Liver (tissue), 9 donors: ENCODE results near the gene RAD51B. TPM values are rescaled to one million over a fixed set of nuclear protein-coding genes. Genes with fewer than 3 reads are reported as not detected.

ENCODE experiments used
- DNase-seq: peaks from one replicate; pipeline ENCODE4 v3.0.0-alpha.2; 2017; ENCODE audit warnings: low spot score
- H3K27ac ChIP-seq, 2 donors: one replicate each; pipeline ENCODE4 v1.7.0; 2013; ENCODE audit warnings: inconsistent platforms in 2 of 2, low read length in 2 of 2, control low read depth in 1 of 2, low read depth in 1 of 2, mild to moderate bottlenecking in 1 of 2
- H3K27me3 ChIP-seq, 4 donors: one replicate each; pipeline versions ENCODE4 v1.6.1 to v1.7.0; 2013; ENCODE audit warnings: low read length in 3 of 4, inconsistent platforms in 1 of 4, mild to moderate bottlenecking in 1 of 4, moderate library complexity in 1 of 4; ENCODE audit not compliant: control insufficient read depth in 4 of 4, insufficient read depth in 4 of 4
- H3K36me3 ChIP-seq, 4 donors: one replicate each; pipeline versions ENCODE4 v1.6.1 to v1.7.0; 2013; ENCODE audit warnings: low read length in 3 of 4, mild to moderate bottlenecking in 3 of 4, low read depth in 1 of 4, moderate library complexity in 1 of 4; ENCODE audit not compliant: control insufficient read depth in 4 of 4, insufficient read depth in 3 of 4
- H3K4me1 ChIP-seq, 4 donors: one replicate each; pipeline versions ENCODE4 v1.6.1 to v1.7.0; 2013; ENCODE audit warnings: low read length in 3 of 4, mild to moderate bottlenecking in 3 of 4, moderate library complexity in 1 of 4; ENCODE audit not compliant: control insufficient read depth in 4 of 4, insufficient read depth in 4 of 4
- H3K4me3 ChIP-seq, 3 donors: one replicate each; pipeline versions ENCODE4 v1.6.1 to v1.7.0; 2013; ENCODE audit warnings: low read length in 3 of 3, control low read depth in 1 of 3, low read depth in 1 of 3, mild to moderate bottlenecking in 1 of 3
- H3K9ac ChIP-seq, 2 donors: one replicate each; pipeline ENCODE4 v1.7.0; 2013; ENCODE audit warnings: low read length in 2 of 2, mild to moderate bottlenecking in 2 of 2, moderate library complexity in 2 of 2, control low read depth in 1 of 2, low read depth in 1 of 2
- H3K9me3 ChIP-seq, 4 donors: one replicate each; pipeline versions ENCODE4 v1.6.1 to v1.7.0; 2013; ENCODE audit warnings: low read length in 3 of 4; ENCODE audit not compliant: control insufficient read depth in 4 of 4
- ATF3 ChIP-seq: IDR thresholded peaks from 2 replicates; pipeline ENCODE4 v1.6.1; 2016; ENCODE audit warnings: antibody characterized with exemption
- FOXA1 ChIP-seq: IDR thresholded peaks from 2 replicates; pipeline ENCODE4 v1.6.1; 2016; ENCODE audit warnings: antibody characterized with exemption
- FOXA2 ChIP-seq: IDR thresholded peaks from 2 replicates; pipeline ENCODE4 v1.6.1; 2016; ENCODE audit warnings: antibody characterized with exemption
- GABPA ChIP-seq, 2 donors: IDR thresholded peaks in 1 of 2; conservative IDR thresholded peaks in 1 of 2; 2 replicates each; pipeline ENCODE4 v1.6.1; 2016; ENCODE audit warnings: antibody characterized with exemption in 2 of 2, mild to moderate bottlenecking in 1 of 2, moderate library complexity in 1 of 2
- HNF4A ChIP-seq, 2 donors: conservative IDR thresholded peaks; 2 replicates each; pipeline ENCODE4 v1.6.1; 2016; ENCODE audit warnings: antibody characterized with exemption in 2 of 2, mild to moderate bottlenecking in 2 of 2
- HNF4G ChIP-seq: IDR thresholded peaks from 2 replicates; pipeline ENCODE4 v1.6.1; 2016; ENCODE audit warnings: antibody characterized with exemption
- JUND ChIP-seq, 2 donors: IDR thresholded peaks; 2 replicates each; pipeline ENCODE4 v1.6.1; 2016; ENCODE audit warnings: antibody characterized with exemption in 2 of 2
- NR2F2 ChIP-seq: IDR thresholded peaks from 2 replicates; pipeline ENCODE4 v1.6.1; 2016; ENCODE audit warnings: antibody characterized with exemption
- RAD21 ChIP-seq, 2 donors: IDR thresholded peaks; 2 replicates each; pipeline ENCODE4 v1.6.1; 2016; ENCODE audit warnings: antibody characterized with exemption in 2 of 2, mild to moderate bottlenecking in 2 of 2
- REST ChIP-seq: IDR thresholded peaks from 2 replicates; pipeline ENCODE4 v1.6.1; 2016; ENCODE audit warnings: antibody characterized with exemption, mild to moderate bottlenecking
- RXRA ChIP-seq, 2 donors: IDR thresholded peaks; 2 replicates each; pipeline ENCODE4 v1.6.1; 2017 to 2018; ENCODE audit warnings: antibody characterized with exemption in 2 of 2, mild to moderate bottlenecking in 1 of 2
- SP1 ChIP-seq: IDR thresholded peaks from 2 replicates; pipeline ENCODE4 v1.6.1; 2018; ENCODE audit warnings: antibody characterized with exemption, mild to moderate bottlenecking
- TAF1 ChIP-seq: conservative IDR thresholded peaks from 2 replicates; pipeline ENCODE4 v1.6.1; 2016; ENCODE audit warnings: antibody characterized with exemption, mild to moderate bottlenecking
- YY1 ChIP-seq: IDR thresholded peaks from 2 replicates; pipeline ENCODE4 v1.6.1; 2016; ENCODE audit warnings: antibody characterized with exemption, mild to moderate bottlenecking
- ZBTB33 ChIP-seq: IDR thresholded peaks from 2 replicates; pipeline ENCODE4 v1.6.1; 2016; ENCODE audit warnings: antibody characterized with exemption
- WGBS: extraction: QIAGEN DNeasy Blood & Tissue Kit; methylation state at CpG from one replicate; pipeline ENCODE4 v1.1.7; 2013; 5-methylcytosine and 5-hydroxymethylcytosine counted together
- polyA plus RNA-seq, 2 donors: library from polyadenylated mRNA; stranded (reverse) in 1 of 2; unstranded in 1 of 2; fragments of 200-250 nt in 1 of 2; fragments of >200 nt in 1 of 2; fragmentation: Nextera tagmentation in 1 of 2; extraction: Ambion mirVana in 1 of 2; gene quantifications; one replicate each; pipeline versions ENCODE4 v1.2.1 to v1.2.3, GENCODE V29; 2013 to 2015
- total RNA-seq, 2 donors: library from RNA; depleted of rRNA; stranded (reverse); fragments of >200 nt; gene quantifications; one replicate each; pipeline ENCODE4 v1.2.3, GENCODE V29; 2014
- TF ChIP-seq, protein P1 (sequence below): IDR thresholded peaks from 2 replicates; pipeline ENCODE4 v1.6.1; 2016; ENCODE audit warnings: antibody characterized with exemption
- TF ChIP-seq, protein P2 (sequence below): fragments of 150-350 bp; IDR thresholded peaks from 2 replicates; pipeline ENCODE4 v1.5.1; 2017; ENCODE audit warnings: improper control_type of control experiment, low read depth, low read length; ENCODE audit not compliant: missing input control
- donor health status: healthy.
- donor health status: healthy.
- donor health status: healthy.
- donor health status: healthy.
- donor health status: healthy.

RAD51B gene
- total and polyA plus RNA-seq, 4 donors: 0.81 to 12.9 (median 2.4) TPM

- Histone ChIP-seq H3K4me3 (no peak overlapping the region), H3K27me3 (no peaks in the 10 kb centered on the region), H3K27ac (no peak overlapping the region), H3K4me1 (peaks cover 0 to 7% (median 0%) of the 10 kb centered on the region in 4 donors), H3K36me3 (no peaks in the 10 kb centered on the region), H3K9me3 (no peaks in the 10 kb centered on the region), H3K9ac (no peak overlapping the region)
- WGBS: 93% methylated on average over 4 of the region's 4 CpGs
- DNase-seq: no peak
- TF ChIP-seq, protein P1, sequence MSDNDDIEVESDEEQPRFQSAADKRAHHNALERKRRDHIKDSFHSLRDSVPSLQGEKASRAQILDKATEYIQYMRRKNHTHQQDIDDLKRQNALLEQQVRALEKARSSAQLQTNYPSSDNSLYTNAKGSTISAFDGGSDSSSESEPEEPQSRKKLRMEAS: no peak
- no peak for TF ChIP-seq SP1
- TF ChIP-seq ATF3: no peak
- TF ChIP-seq YY1: no peak
- no peak for TF ChIP-seq REST
- no peak for TF ChIP-seq NR2F2
- no peak for TF ChIP-seq HNF4A (conservative IDR thresholded peaks at IDR 0.05)
- no peak for TF ChIP-seq FOXA2
- no peak for TF ChIP-seq RXRA (IDR thresholded peaks at IDR 0.05)
- no peak for TF ChIP-seq JUND (IDR thresholded peaks at IDR 0.05)
- no peak for TF ChIP-seq TAF1
- no peak for TF ChIP-seq HNF4G
- TF ChIP-seq RAD21 (IDR thresholded peaks at IDR 0.05): no peak
- TF ChIP-seq, protein P2, sequence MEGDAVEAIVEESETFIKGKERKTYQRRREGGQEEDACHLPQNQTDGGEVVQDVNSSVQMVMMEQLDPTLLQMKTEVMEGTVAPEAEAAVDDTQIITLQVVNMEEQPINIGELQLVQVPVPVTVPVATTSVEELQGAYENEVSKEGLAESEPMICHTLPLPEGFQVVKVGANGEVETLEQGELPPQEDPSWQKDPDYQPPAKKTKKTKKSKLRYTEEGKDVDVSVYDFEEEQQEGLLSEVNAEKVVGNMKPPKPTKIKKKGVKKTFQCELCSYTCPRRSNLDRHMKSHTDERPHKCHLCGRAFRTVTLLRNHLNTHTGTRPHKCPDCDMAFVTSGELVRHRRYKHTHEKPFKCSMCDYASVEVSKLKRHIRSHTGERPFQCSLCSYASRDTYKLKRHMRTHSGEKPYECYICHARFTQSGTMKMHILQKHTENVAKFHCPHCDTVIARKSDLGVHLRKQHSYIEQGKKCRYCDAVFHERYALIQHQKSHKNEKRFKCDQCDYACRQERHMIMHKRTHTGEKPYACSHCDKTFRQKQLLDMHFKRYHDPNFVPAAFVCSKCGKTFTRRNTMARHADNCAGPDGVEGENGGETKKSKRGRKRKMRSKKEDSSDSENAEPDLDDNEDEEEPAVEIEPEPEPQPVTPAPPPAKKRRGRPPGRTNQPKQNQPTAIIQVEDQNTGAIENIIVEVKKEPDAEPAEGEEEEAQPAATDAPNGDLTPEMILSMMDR: no peak
- TF ChIP-seq FOXA1: no peak
Observed at GRCh38 chr14:68109132-68109900, 289.7 kb downstream of the RAD51B start.

GRCh38 chr14:68111097-68111852, 291.7 kb downstream of the RAD51B start:
- WGBS: 64% methylated on average over 5 of the region's 5 CpGs
- peaks cover 0 to 7% (median 0%) of the 10 kb centered on the region in 4 donors for H3K4me1 ChIP-seq
- DNase-seq: no peak

More at GRCh38 chr14:68111097-68111852, 291.7 kb downstream of the RAD51B start:
- Histone ChIP-seq H3K27ac (no peak overlapping the region), H3K27me3 (no peaks in the 10 kb centered on the region), H3K4me3 (no peak overlapping the region), H3K36me3 (no peaks in the 10 kb centered on the region), H3K9me3 (no peaks in the 10 kb centered on the region), H3K9ac (no peak overlapping the region)
- TF ChIP-seq HNF4G (no peak), RXRA (IDR thresholded peaks at IDR 0.05) (no peak), GABPA (IDR thresholded peaks at IDR 0.05 in 1 of 2, conservative IDR thresholded peaks at IDR 0.05 in 1 of 2) (no peak), JUND (IDR thresholded peaks at IDR 0.05) (no peak), FOXA2 (no peak), ZBTB33 (no peak), REST (no peak), YY1 (no peak), SP1 (no peak)
